ENCODE data around the gene MRPS6. TPM values are rescaled to one million over a fixed set of nuclear protein-coding genes. Genes with fewer than 3 reads are reported as not detected.

The MRPS6 gene
- total RNA-seq, 1 donor from 2014 or later = 26.4 TPM

- no peak for DNase-seq (ENCODE audit: extremely low read depth, low read depth, low spot score)
Measured at GRCh38 chr21:34094949-34095348, 21.6 kb downstream of the MRPS6 start.

GRCh38 chr21:34097442-34097841, 24.1 kb downstream of the MRPS6 start:
- DNase-seq (ENCODE audit: extremely low read depth, low read depth, low spot score) = no peak

GRCh38 chr21:34100337-34100736, 27.0 kb downstream of the MRPS6 start:
- no peak for DNase-seq (ENCODE audit: extremely low read depth, low read depth, low spot score)

- DNase-seq (ENCODE audit: extremely low read depth, low read depth, low spot score) = no peak
Measured at GRCh38 chr21:34100790-34101189, 27.4 kb downstream of the MRPS6 start.

- no peak for DNase-seq (ENCODE audit: extremely low read depth, low read depth, low spot score)
Measured at GRCh38 chr21:34105947-34106541, 32.7 kb downstream of the MRPS6 start.

- DNase-seq (ENCODE audit: extremely low read depth, low read depth, low spot score) = no peak
Measured at GRCh38 chr21:34107606-34108005, 34.2 kb downstream of the MRPS6 start.

GRCh38 chr21:34109075-34109474, 35.7 kb downstream of the MRPS6 start:
- DNase-seq (ENCODE audit: extremely low read depth, low read depth, low spot score) = no peak

- no peak for DNase-seq (ENCODE audit: extremely low read depth, low read depth, low spot score)
Measured at GRCh38 chr21:34110594-34111202, 37.3 kb downstream of the MRPS6 start.

- no peak for DNase-seq (ENCODE audit: extremely low read depth, low read depth, low spot score)
Measured at GRCh38 chr21:34112316-34113033, 39.1 kb downstream of the MRPS6 start.

GRCh38 chr21:34113842-34114241, 40.5 kb downstream of the MRPS6 start:
- DNase-seq (ENCODE audit: extremely low read depth, low read depth, low spot score) = no peak

GRCh38 chr21:34115160-34115559, 41.8 kb downstream of the MRPS6 start:
- no peak for DNase-seq (ENCODE audit: extremely low read depth, low read depth, low spot score)

GRCh38 chr21:34116569-34116968, 43.2 kb downstream of the MRPS6 start:
- no peak for DNase-seq (ENCODE audit: extremely low read depth, low read depth, low spot score)

- no peak for DNase-seq (ENCODE audit: extremely low read depth, low read depth, low spot score)
Measured at GRCh38 chr21:34120867-34121266, 47.5 kb downstream of the MRPS6 start.

- DNase-seq (ENCODE audit: extremely low read depth, low read depth, low spot score) = no peak
Measured at GRCh38 chr21:34122047-34122446, 48.7 kb downstream of the MRPS6 start.

GRCh38 chr21:34123609-34124008, 50.2 kb downstream of the MRPS6 start:
- DNase-seq (ENCODE audit: extremely low read depth, low read depth, low spot score) = no peak

GRCh38 chr21:34126269-34126668, 52.9 kb downstream of the MRPS6 start:
- no peak for DNase-seq (ENCODE audit: extremely low read depth, low read depth, low spot score)

GRCh38 chr21:34126691-34127090, 53.3 kb downstream of the MRPS6 start:
- no peak for DNase-seq (ENCODE audit: extremely low read depth, low read depth, low spot score)

- no peak for DNase-seq (ENCODE audit: extremely low read depth, low read depth, low spot score)
Measured at GRCh38 chr21:34128124-34128523, 54.7 kb downstream of the MRPS6 start.

- DNase-seq (ENCODE audit: extremely low read depth, low read depth, low spot score) = no peak
Measured at GRCh38 chr21:34128674-34129038, 55.3 kb downstream of the MRPS6 start.

- no peak for DNase-seq (ENCODE audit: extremely low read depth, low read depth, low spot score)
Measured at GRCh38 chr21:34129039-34129891, 55.9 kb downstream of the MRPS6 start.

Data from glomerular endothelial cell (primary cell).